ENCODE measurements around the gene CDX2. TPM values are rescaled to one million over a fixed set of nuclear protein-coding genes. Genes with fewer than 3 reads are reported as not detected.

The CDX2 gene
- total RNA-seq, 1 donor from 2014 or later, result 0.33 TPM

DNA sequence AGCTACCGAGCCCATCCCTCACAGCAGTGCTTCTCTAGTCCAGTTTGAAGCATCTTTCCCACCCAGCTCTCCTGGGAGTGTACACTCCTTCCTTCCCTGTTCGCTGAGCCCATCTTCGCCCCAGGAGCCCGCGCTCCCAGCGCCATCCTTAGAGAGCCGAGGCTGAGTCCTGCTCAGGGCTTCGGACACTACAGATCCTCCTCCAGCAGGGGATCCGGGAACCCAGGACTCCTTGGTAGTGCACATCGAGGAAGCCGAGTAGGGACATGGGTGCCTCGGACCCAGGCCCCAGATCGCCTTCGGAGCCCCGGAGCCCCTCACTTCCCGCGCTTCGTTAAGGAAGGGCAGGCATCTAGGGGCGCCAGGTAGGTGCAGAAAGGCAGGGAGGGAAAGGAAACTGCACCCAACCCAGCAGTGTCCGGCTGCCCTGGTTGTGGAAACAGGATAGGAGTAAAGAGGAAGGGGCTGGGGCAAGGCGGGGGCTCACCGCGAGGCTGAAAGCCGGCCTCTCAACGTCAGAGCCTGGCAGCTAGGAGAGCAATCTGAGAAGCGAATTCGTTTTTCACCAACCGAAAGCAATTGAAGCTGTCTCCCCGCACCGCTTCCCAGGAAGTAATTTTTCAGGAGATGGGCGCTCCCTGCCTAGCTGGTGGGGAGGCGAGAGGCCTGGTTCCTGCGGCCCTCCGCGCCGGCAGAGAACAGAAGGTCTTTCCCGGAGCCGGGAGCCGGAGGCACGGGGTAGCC lies 48.3 kb downstream of the CDX2 start:
- peak overlapping the region; percentile 52 for H3K27ac Mint-ChIP-seq (ENCODE audit: unreplicated experiment)
- TF ChIP-seq, protein P1, sequence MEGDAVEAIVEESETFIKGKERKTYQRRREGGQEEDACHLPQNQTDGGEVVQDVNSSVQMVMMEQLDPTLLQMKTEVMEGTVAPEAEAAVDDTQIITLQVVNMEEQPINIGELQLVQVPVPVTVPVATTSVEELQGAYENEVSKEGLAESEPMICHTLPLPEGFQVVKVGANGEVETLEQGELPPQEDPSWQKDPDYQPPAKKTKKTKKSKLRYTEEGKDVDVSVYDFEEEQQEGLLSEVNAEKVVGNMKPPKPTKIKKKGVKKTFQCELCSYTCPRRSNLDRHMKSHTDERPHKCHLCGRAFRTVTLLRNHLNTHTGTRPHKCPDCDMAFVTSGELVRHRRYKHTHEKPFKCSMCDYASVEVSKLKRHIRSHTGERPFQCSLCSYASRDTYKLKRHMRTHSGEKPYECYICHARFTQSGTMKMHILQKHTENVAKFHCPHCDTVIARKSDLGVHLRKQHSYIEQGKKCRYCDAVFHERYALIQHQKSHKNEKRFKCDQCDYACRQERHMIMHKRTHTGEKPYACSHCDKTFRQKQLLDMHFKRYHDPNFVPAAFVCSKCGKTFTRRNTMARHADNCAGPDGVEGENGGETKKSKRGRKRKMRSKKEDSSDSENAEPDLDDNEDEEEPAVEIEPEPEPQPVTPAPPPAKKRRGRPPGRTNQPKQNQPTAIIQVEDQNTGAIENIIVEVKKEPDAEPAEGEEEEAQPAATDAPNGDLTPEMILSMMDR (IDR thresholded peaks at IDR 0.05; ENCODE audit: unreplicated experiment), result no peak
- peak overlapping the region; percentile 73 for H3K4me3 Mint-ChIP-seq (ENCODE audit: unreplicated experiment)
- H3K9me3 Mint-ChIP-seq (ENCODE audit: unreplicated experiment), result no peaks in the 10 kb centered on the region
- peak; percentile 53 for DNase-seq (ENCODE audit: low spot score)
- no peaks in the 10 kb centered on the region for H3K36me3 Mint-ChIP-seq (ENCODE audit: low read depth, unreplicated experiment)
- H3K4me1 Mint-ChIP-seq (ENCODE audit: unreplicated experiment), result peaks cover 38% of the 10 kb centered on the region
- peaks cover 28% of the 10 kb centered on the region for H3K27me3 Mint-ChIP-seq (ENCODE audit: unreplicated experiment)

DNA sequence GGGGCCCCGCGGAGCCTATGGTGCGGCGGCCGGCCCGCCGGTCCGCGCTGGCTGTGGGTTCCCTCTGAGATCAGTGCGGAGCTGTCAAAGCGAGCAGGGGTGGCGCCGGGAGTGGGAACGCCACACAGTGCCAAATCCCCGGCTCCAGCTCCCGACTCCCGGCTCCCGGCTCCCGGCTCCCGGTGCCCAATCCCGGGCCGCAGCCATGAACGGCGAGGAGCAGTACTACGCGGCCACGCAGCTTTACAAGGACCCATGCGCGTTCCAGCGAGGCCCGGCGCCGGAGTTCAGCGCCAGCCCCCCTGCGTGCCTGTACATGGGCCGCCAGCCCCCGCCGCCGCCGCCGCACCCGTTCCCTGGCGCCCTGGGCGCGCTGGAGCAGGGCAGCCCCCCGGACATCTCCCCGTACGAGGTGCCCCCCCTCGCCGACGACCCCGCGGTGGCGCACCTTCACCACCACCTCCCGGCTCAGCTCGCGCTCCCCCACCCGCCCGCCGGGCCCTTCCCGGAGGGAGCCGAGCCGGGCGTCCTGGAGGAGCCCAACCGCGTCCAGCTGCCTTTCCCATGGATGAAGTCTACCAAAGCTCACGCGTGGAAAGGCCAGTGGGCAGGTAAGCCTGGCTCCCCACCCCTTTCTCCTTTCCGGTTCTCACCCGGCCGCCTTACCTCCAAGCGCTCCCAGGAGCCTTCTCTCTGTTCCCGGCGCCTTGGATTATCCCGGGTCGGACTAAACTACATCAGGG lies 49.0 kb downstream of the CDX2 start, which contains the start of gene PDX1:
TSS of gene PDX1 (plus strand) at position 67 of the 743 bp plus-strand sequence. CDS start at position 206, 139 bp downstream.
- peak within 1 kb of the TSS; percentile 52 for H3K27ac Mint-ChIP-seq (ENCODE audit: unreplicated experiment)
- H3K4me1 Mint-ChIP-seq (ENCODE audit: unreplicated experiment), result peaks cover 46% of the 10 kb centered on the region
- peak within 1 kb of the TSS; percentile 73 for H3K4me3 Mint-ChIP-seq (ENCODE audit: unreplicated experiment)
- no peaks in the 10 kb centered on the region for H3K9me3 Mint-ChIP-seq (ENCODE audit: unreplicated experiment)
- TF ChIP-seq, protein P1 (IDR thresholded peaks at IDR 0.05; ENCODE audit: unreplicated experiment), result no peak
- DNase-seq (ENCODE audit: low spot score), result peak; percentile 66
- peaks cover 3% of the 10 kb centered on the region for H3K36me3 Mint-ChIP-seq (ENCODE audit: low read depth, unreplicated experiment)
- peaks cover 28% of the 10 kb centered on the region for H3K27me3 Mint-ChIP-seq (ENCODE audit: unreplicated experiment)

DNA sequence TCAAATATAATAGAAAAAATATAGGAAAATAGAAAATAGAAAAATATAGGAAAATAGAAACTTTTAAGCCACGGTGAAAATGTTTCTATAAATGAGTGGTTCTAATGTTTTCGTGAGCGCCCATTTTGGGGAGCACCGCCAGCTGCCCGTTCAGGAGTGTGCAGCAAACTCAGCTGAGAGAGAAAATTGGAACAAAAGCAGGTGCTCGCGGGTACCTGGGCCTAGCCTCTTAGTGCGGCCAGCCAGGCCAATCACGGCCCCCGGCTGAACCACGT lies 49.5 kb downstream of the CDX2 start:
- peaks cover 3% of the 10 kb centered on the region for H3K36me3 Mint-ChIP-seq (ENCODE audit: low read depth, unreplicated experiment)
- H3K4me1 Mint-ChIP-seq (ENCODE audit: unreplicated experiment), result peaks cover 46% of the 10 kb centered on the region
- peaks cover 28% of the 10 kb centered on the region for H3K27me3 Mint-ChIP-seq (ENCODE audit: unreplicated experiment)
- no peak for DNase-seq (ENCODE audit: low spot score)
- no peak overlapping the region for H3K27ac Mint-ChIP-seq (ENCODE audit: unreplicated experiment)
- no peaks in the 10 kb centered on the region for H3K9me3 Mint-ChIP-seq (ENCODE audit: unreplicated experiment)
- TF ChIP-seq, protein P1 (IDR thresholded peaks at IDR 0.05; ENCODE audit: unreplicated experiment), result no peak
- H3K4me3 Mint-ChIP-seq (ENCODE audit: unreplicated experiment), result peak overlapping the region; percentile 67

DNA sequence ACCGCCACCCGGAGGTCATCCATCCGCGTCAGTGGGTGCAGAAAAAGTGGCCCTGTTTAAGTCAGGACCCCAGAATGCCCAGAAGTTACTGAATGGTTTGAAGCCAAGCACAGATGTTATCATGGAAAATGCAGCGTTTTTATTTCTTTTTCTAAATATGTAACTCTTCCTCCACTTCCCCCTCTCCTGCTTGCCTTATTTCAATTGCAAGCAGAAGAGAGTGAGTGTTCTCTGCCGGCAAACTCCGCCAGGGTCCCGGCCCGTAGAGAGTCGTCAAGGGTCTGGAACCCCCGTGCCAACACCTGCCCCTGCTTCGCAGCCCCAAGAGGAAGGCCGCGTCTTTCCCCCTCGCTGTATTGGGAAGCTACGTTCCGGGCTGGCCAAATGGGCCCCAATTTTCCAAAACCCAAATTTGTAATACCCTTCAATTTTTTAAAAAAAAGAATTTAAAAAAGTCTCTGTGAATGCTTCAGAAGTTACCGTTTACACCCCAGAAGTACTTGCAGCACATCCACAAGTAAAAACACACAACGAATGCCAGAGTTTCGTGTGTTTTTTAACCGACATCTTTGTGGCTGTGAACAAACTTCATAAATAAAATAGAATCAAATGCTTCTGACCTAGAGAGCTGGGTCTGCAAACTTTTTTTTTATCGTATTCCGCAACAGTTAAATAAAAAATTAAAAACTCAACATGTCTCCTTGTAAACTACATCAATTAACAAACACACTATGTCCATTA lies 50.0 kb downstream of the CDX2 start:
- no peak overlapping the region for H3K4me3 Mint-ChIP-seq (ENCODE audit: unreplicated experiment)
- no peaks in the 10 kb centered on the region for H3K9me3 Mint-ChIP-seq (ENCODE audit: unreplicated experiment)
- no peak overlapping the region for H3K27ac Mint-ChIP-seq (ENCODE audit: unreplicated experiment)
- no peak for DNase-seq (ENCODE audit: low spot score)
- TF ChIP-seq, protein P1 (IDR thresholded peaks at IDR 0.05; ENCODE audit: unreplicated experiment), result no peak
- H3K36me3 Mint-ChIP-seq (ENCODE audit: low read depth, unreplicated experiment), result peaks cover 3% of the 10 kb centered on the region
- peaks cover 28% of the 10 kb centered on the region for H3K27me3 Mint-ChIP-seq (ENCODE audit: unreplicated experiment)
- H3K4me1 Mint-ChIP-seq (ENCODE audit: unreplicated experiment), result peaks cover 44% of the 10 kb centered on the region

Measured in endothelial cell (in vitro differentiated cells).